BE2C (cell line): ENCODE measurements around the gene OR2S2.

ENCODE experiments used
- DNase-seq: peaks from one replicate; pipeline ENCODE4 v3.0.0-alpha.2; 2020
- H3K27me3 ChIP-seq: fragments of 250-450 bp; sonication (Bioruptor Pico); 2 replicates; pipeline ENCODE4 v1.5.1; 2020; ENCODE audit warnings: mild to moderate bottlenecking
- H3K36me3 ChIP-seq: fragments of 250-450 bp; sonication (Bioruptor Pico); 2 replicates; pipeline ENCODE4 v1.5.1; 2020; ENCODE audit warnings: mild to moderate bottlenecking
- H3K4me1 ChIP-seq: fragments of 250-450 bp; sonication (Bioruptor Pico); 2 replicates; pipeline ENCODE4 v1.5.1; 2020
- H3K4me3 ChIP-seq: 2 replicates; pipeline ENCODE4 v1.5.1; 2011; ENCODE audit warnings: low read depth, low read length
- H3K9me3 ChIP-seq: fragments of 250-450 bp; sonication (Bioruptor Pico); 2 replicates; pipeline ENCODE4 v1.5.1; 2020
- TF ChIP-seq, protein P1 (sequence below): IDR thresholded peaks from 2 replicates; pipeline ENCODE4 v1.5.1; 2012; ENCODE audit warnings: mild to moderate bottlenecking, low read depth, low read length

Gene OR2S2

GRCh38 chr9:35944841-35945240, 13.1 kb downstream of the OR2S2 start:
- TF ChIP-seq, protein P1, sequence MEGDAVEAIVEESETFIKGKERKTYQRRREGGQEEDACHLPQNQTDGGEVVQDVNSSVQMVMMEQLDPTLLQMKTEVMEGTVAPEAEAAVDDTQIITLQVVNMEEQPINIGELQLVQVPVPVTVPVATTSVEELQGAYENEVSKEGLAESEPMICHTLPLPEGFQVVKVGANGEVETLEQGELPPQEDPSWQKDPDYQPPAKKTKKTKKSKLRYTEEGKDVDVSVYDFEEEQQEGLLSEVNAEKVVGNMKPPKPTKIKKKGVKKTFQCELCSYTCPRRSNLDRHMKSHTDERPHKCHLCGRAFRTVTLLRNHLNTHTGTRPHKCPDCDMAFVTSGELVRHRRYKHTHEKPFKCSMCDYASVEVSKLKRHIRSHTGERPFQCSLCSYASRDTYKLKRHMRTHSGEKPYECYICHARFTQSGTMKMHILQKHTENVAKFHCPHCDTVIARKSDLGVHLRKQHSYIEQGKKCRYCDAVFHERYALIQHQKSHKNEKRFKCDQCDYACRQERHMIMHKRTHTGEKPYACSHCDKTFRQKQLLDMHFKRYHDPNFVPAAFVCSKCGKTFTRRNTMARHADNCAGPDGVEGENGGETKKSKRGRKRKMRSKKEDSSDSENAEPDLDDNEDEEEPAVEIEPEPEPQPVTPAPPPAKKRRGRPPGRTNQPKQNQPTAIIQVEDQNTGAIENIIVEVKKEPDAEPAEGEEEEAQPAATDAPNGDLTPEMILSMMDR, result no peak
- Histone ChIP-seq H3K27me3 (peaks cover 12% of the 10 kb centered on the region), H3K9me3 (no peaks in the 10 kb centered on the region), H3K4me1 (no peaks in the 10 kb centered on the region), H3K36me3 (no peaks in the 10 kb centered on the region), H3K4me3 (no peak overlapping the region)
- no peak for DNase-seq

- TF ChIP-seq, protein P1, result no peak
- H3K27me3 ChIP-seq, result peaks cover 8% of the 10 kb centered on the region
- no peak for DNase-seq
- no peak overlapping the region for H3K4me3 ChIP-seq
- no peaks in the 10 kb centered on the region for H3K36me3 ChIP-seq
- no peaks in the 10 kb centered on the region for H3K9me3 ChIP-seq
- no peaks in the 10 kb centered on the region for H3K4me1 ChIP-seq
Observed at GRCh38 chr9:35944173-35944572, 13.8 kb downstream of the OR2S2 start.

GRCh38 chr9:35942286-35942685, 15.7 kb downstream of the OR2S2 start:
- no peaks in the 10 kb centered on the region for H3K36me3 ChIP-seq
- H3K27me3 ChIP-seq, result peaks cover 4% of the 10 kb centered on the region; the same call in 1 of the 2 replicates
- no peaks in the 10 kb centered on the region for H3K9me3 ChIP-seq
- no peak for DNase-seq
- TF ChIP-seq, protein P1, result no peak
- no peak overlapping the region for H3K4me3 ChIP-seq
- H3K4me1 ChIP-seq, result no peaks in the 10 kb centered on the region

DNA sequence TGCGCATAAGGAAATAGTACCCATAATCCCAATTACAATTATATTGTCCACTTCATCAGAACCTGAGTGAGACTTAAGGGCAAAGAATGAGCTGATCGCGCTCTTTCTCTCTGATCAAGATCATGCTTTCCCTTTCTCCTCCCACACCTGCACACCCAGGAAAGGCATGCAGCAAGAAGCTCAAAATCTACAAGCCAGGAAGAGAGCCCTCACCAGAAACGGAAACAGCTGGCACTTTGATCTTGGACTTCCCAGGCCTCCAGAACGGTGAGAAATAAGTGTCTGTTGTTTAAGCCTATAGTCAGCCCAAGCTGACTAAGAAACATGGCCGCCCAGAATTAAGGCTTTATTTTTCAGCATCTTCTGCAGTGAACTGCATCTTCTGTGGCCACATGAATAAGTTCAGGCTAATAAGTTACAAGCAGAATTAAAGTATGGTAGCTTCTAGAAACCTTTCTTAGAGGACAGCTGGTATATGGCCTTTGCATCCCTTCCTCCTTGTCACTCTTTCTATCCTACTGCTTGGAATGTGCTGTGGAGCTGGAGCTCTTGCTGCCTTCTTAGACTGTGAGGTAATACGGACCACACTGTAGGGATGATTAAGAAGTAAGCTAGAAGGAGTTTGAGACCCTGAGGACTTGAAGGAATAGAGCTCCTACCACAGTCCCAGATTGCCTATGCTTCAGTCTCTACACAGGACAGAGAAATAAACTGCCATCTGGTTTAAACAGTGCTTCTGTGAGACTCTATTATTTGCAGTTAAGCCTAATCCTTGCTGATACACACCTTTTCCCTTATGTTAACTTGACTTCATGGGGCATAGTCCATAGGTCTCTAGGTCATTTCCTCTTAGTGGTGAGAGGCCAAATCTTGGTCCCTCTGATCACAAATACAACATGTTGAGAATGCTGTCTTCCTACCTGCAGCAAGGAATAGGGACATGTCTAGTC, 17.2 kb downstream of the OR2S2 start:
- Histone ChIP-seq H3K4me1 (no peaks in the 10 kb centered on the region), H3K36me3 (no peaks in the 10 kb centered on the region), H3K27me3 (no peaks in the 10 kb centered on the region), H3K9me3 (no peaks in the 10 kb centered on the region), H3K4me3 (no peak overlapping the region)
- TF ChIP-seq, protein P1, result no peak
- no peak for DNase-seq

DNA sequence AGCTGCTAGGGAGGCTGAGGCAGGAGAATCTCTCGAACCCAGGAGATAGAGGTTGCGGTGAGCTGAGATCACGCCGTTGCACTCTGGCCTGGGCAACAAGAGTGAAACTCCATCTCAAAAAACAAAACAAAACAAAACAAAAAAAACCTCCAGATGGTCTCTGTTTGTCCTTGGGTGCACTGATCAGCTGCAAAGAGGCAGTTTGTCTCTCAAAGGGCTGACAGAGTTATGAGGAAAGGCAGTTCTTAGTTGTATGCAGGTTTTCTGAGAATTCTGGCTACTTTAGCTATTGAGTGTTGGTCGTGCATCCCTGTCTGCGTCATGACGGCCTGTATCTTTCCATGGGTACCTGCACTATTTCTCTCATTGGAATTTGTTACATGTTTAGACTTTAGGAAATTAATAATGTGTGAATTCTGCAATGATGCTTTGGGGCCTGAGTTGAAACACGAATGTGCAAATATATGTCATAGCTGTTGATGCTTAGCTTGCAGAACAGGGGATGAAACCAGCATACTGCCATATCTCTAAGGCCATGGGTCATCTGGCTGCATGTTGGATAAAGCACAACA, 18.2 kb downstream of the OR2S2 start:
- no peaks in the 10 kb centered on the region for H3K9me3 ChIP-seq
- TF ChIP-seq, protein P1, result no peak
- DNase-seq, result no peak
- no peak overlapping the region for H3K4me3 ChIP-seq
- H3K27me3 ChIP-seq, result no peaks in the 10 kb centered on the region
- H3K36me3 ChIP-seq, result no peaks in the 10 kb centered on the region
- no peaks in the 10 kb centered on the region for H3K4me1 ChIP-seq
